RKO (cell line): ENCODE data around the gene PARL.

Experiments used
- DNase-seq: peaks from one replicate; pipeline ENCODE4 v3.0.0-alpha.2; 2016; ENCODE audit warnings: low spot score

The PARL gene

GRCh38 chr3:183884427-183885296 lies at the start of gene PARL:
Gene PARL (minus strand): TSS chr3:183884880. CDS start chr3:183884846, 34 bp downstream.
- DNase-seq, result peak; percentile 94

- DNase-seq, result no peak
These were observed 48.5 kb upstream of the PARL start for GRCh38 chr3:183933160-183933559.

GRCh38 chr3:183931881-183932280 lies 47.2 kb upstream of the PARL start:
- no peak for DNase-seq

- DNase-seq, result no peak
These were observed 45.4 kb upstream of the PARL start for GRCh38 chr3:183930086-183930485.

GRCh38 chr3:183927059-183927458 lies 42.4 kb upstream of the PARL start:
- DNase-seq, result no peak

GRCh38 chr3:183924956-183925355 lies 40.3 kb upstream of the PARL start:
- DNase-seq, result peak; percentile 31

- no peak for DNase-seq
These were observed 39.9 kb upstream of the PARL start for GRCh38 chr3:183924543-183924942.

- DNase-seq, result no peak
These were observed 37.7 kb upstream of the PARL start for GRCh38 chr3:183922421-183922820.

- no peak for DNase-seq
These were observed 36.4 kb upstream of the PARL start for GRCh38 chr3:183921096-183921495.

GRCh38 chr3:183920416-183920815 lies 35.7 kb upstream of the PARL start:
- DNase-seq, result no peak

- no peak for DNase-seq
These were observed 33.5 kb upstream of the PARL start for GRCh38 chr3:183918178-183918577.

- no peak for DNase-seq
These were observed 33.1 kb upstream of the PARL start for GRCh38 chr3:183917776-183918175.

GRCh38 chr3:183914856-183915255 lies 30.2 kb upstream of the PARL start:
- no peak for DNase-seq

GRCh38 chr3:183913580-183913920 lies 28.9 kb upstream of the PARL start:
- no peak for DNase-seq

- DNase-seq, result no peak
These were observed 28.4 kb upstream of the PARL start for GRCh38 chr3:183912895-183913579.

- DNase-seq, result no peak
These were observed 27.3 kb upstream of the PARL start for GRCh38 chr3:183911763-183912506.

- no peak for DNase-seq
These were observed 26.4 kb upstream of the PARL start for GRCh38 chr3:183911087-183911486.

GRCh38 chr3:183909030-183909600 lies 24.4 kb upstream of the PARL start:
- no peak for DNase-seq

GRCh38 chr3:183907911-183908331 lies 23.2 kb upstream of the PARL start:
- no peak for DNase-seq

- no peak for DNase-seq
These were observed 22.5 kb upstream of the PARL start for GRCh38 chr3:183907176-183907575.

- no peak for DNase-seq
These were observed 21.7 kb upstream of the PARL start for GRCh38 chr3:183906234-183906921.
